ENCODE data around the gene LRRTM4.

GRCh38 chr2:77268626-77269025 lies 253.6 kb downstream of the LRRTM4 start:
- no peak for TF ChIP-seq CTCF (IDR thresholded peaks at IDR 0.05; ENCODE audit: poor library complexity, severe bottlenecking)
- no peak for TF ChIP-seq REST (IDR thresholded peaks at IDR 0.05; ENCODE audit: borderline replicate concordance)
- TF ChIP-seq TAF1 (IDR thresholded peaks at IDR 0.05; ENCODE audit: low read depth), result no peak
- TF ChIP-seq RAD21 (conservative IDR thresholded peaks at IDR 0.05), result no peak
- no peak for TF ChIP-seq SMC3 (conservative IDR thresholded peaks at IDR 0.05; ENCODE audit: poor library complexity)
